IMR-90 (cell line): Measurements from ENCODE around the gene ELMOD3.

Source experiments
- BHLHE40 ChIP-seq: fragments of 150-350 bp; IDR thresholded peaks from 2 replicates; pipeline ENCODE4 v1.6.1; 2016; ENCODE audit warnings: mild to moderate bottlenecking, low read depth, low read length
- CEBPB ChIP-seq: IDR thresholded peaks from 2 replicates; pipeline ENCODE4 v1.6.1; 2012; ENCODE audit warnings: low read depth, low read length, improper control_type of control experiment
- ELK1 ChIP-seq: fragments of 150-350 bp; IDR thresholded peaks from 2 replicates; pipeline ENCODE4 v1.6.1; 2016; ENCODE audit warnings: low read depth, mild to moderate bottlenecking, low read length, moderate library complexity, borderline replicate concordance
- FOS ChIP-seq: fragments of 150-350 bp; IDR thresholded peaks from 2 replicates; pipeline ENCODE4 v1.6.1; 2016; ENCODE audit warnings: low read depth, low read length
- MAFK ChIP-seq: IDR thresholded peaks from 2 replicates; pipeline ENCODE4 v1.6.1; 2012; ENCODE audit warnings: low read depth, low read length, improper control_type of control experiment
- MXI1 ChIP-seq: IDR thresholded peaks from 2 replicates; pipeline ENCODE4 v1.6.1; 2012; ENCODE audit warnings: low read depth, mild to moderate bottlenecking, low read length, moderate library complexity, borderline replicate concordance
- POLR2A ChIP-seq: IDR thresholded peaks from 2 replicates; pipeline ENCODE4 v1.6.1; 2012; ENCODE audit warnings: mild to moderate bottlenecking, low read depth, low read length
- RAD21 ChIP-seq: IDR thresholded peaks from 2 replicates; pipeline ENCODE4 v1.6.1; 2012; ENCODE audit warnings: low read length, improper control_type of control experiment
- RCOR1 ChIP-seq: IDR thresholded peaks from 2 replicates; pipeline ENCODE4 v1.6.1; 2012; ENCODE audit warnings: mild to moderate bottlenecking, low read length, improper control_type of control experiment; ENCODE audit not compliant: insufficient replicate concordance
- RFX5 ChIP-seq: IDR thresholded peaks from 2 replicates; pipeline ENCODE4 v1.8.0; 2012; ENCODE audit warnings: low read depth, mild to moderate bottlenecking, low read length, moderate library complexity
- SMC3 ChIP-seq: fragments of 150-350 bp; IDR thresholded peaks from 2 replicates; pipeline ENCODE4 v1.6.1; 2016; ENCODE audit warnings: low read depth, mild to moderate bottlenecking, antibody characterized with exemption, low read length, moderate library complexity
- USF2 ChIP-seq: fragments of 150-350 bp; IDR thresholded peaks from 2 replicates; pipeline ENCODE4 v1.6.1; 2017; ENCODE audit warnings: mild to moderate bottlenecking, antibody characterized with exemption, low read length, low read depth
- TF ChIP-seq, protein P1 (sequence below): conservative IDR thresholded peaks from 2 replicates; pipeline ENCODE4 v1.5.1; 2012; ENCODE audit warnings: mild to moderate bottlenecking, low read depth, low read length, improper control_type of control experiment

DNA sequence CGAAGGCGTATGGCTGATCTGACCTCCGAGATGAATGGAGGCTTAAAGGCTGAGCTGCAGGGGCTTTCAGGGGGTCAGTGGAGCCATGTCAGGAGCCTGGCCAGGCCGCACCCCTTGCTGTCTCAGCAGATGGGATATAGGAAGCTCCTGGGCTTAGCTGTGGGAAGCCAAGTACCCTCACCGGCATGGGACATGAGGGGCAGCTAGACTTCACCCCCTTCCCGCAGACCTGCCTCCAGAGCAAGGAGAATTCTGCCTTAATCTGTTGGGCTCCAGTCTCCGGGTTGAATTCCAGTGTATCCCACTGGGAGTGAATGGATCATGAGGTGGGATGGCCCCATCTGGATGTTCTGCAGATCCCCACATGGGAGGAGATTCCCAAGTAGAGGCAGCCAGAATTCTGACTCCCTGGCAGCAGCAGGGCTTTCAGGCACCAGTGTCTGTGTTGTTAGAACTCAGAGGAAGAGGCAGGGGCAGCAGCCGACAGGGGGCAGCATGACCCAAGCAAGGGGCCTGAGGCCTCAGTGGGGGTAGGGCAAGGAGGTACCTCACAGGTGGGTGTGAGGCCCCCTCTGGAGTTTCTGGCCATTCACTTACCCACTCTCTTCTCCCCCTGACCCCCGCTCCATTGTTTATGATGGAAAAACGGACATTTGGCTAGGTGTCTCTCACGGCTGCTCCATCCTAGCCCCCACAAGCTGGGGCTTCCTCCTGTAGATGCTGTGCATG is 36.5 kb downstream of the ELMOD3 start:
- TF ChIP-seq, protein P1, sequence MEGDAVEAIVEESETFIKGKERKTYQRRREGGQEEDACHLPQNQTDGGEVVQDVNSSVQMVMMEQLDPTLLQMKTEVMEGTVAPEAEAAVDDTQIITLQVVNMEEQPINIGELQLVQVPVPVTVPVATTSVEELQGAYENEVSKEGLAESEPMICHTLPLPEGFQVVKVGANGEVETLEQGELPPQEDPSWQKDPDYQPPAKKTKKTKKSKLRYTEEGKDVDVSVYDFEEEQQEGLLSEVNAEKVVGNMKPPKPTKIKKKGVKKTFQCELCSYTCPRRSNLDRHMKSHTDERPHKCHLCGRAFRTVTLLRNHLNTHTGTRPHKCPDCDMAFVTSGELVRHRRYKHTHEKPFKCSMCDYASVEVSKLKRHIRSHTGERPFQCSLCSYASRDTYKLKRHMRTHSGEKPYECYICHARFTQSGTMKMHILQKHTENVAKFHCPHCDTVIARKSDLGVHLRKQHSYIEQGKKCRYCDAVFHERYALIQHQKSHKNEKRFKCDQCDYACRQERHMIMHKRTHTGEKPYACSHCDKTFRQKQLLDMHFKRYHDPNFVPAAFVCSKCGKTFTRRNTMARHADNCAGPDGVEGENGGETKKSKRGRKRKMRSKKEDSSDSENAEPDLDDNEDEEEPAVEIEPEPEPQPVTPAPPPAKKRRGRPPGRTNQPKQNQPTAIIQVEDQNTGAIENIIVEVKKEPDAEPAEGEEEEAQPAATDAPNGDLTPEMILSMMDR = peak; percentile 61
- TF ChIP-seq RAD21 (peak; percentile 75), CEBPB (no peak), RCOR1 (no peak), MXI1 (no peak), POLR2A (no peak), USF2 (no peak), BHLHE40 (no peak), RFX5 (no peak), SMC3 (peak; percentile 58), ELK1 (no peak), FOS (no peak), MAFK (no peak)
